GM23338 (cell line): ENCODE results near the gene ZNF709. TPM values are rescaled to one million over a fixed set of nuclear protein-coding genes. Genes with fewer than 3 reads are reported as not detected.

ENCODE experiments used
- ATAC-seq: fragments of 200-7000 bp; cut with Tn5 transposase; 3 replicates; pipeline ENCODE4 v1.9.1; 2020
- DNase-seq: peaks from one replicate; pipeline ENCODE4 v3.0.0-alpha.2; 2015; ENCODE audit warnings: low spot score
- H2AFZ ChIP-seq: fragments of 200-600 bp; sonication (generic); 2 replicates; pipeline ENCODE4 v1.8.0; 2016; ENCODE audit warnings: antibody characterized with exemption, mild to moderate bottlenecking, moderate library complexity
- H3F3A ChIP-seq: fragments of 200-600 bp; sonication (generic); replicated peaks from 2 replicates; pipeline ENCODE4 v1.8.0; 2017; ENCODE audit warnings: antibody characterized with exemption, mixed run types, low read depth
- H3K27ac ChIP-seq: fragments of 200-600 bp; sonication (generic); 2 replicates; pipeline ENCODE4 v1.6.1; 2016; ENCODE audit warnings: low read depth
- H3K27me3 ChIP-seq: fragments of 200-600 bp; sonication (generic); 2 replicates; pipeline ENCODE4 v1.8.0; 2016; ENCODE audit warnings: mild to moderate bottlenecking, mixed run types, moderate library complexity; ENCODE audit not compliant: insufficient read depth
- H3K36me3 ChIP-seq: fragments of 200-600 bp; sonication (generic); 2 replicates; pipeline ENCODE4 v1.8.0; 2016; ENCODE audit warnings: mild to moderate bottlenecking; ENCODE audit not compliant: insufficient read depth
- H3K4me1 ChIP-seq: fragments of 200-600 bp; sonication (generic); 2 replicates; pipeline ENCODE4 v1.8.0; 2016; ENCODE audit warnings: mild to moderate bottlenecking, moderate library complexity; ENCODE audit not compliant: insufficient read depth
- H3K4me2 ChIP-seq: fragments of 200-600 bp; sonication (generic); 2 replicates; pipeline ENCODE4 v1.7.1; 2017; ENCODE audit warnings: mixed run types
- H3K4me3 ChIP-seq: fragments of 200-600 bp; sonication (generic); 2 replicates; pipeline ENCODE4 v1.6.1; 2016; ENCODE audit warnings: mixed run types
- H3K79me2 ChIP-seq: fragments of 200-600 bp; sonication (generic); replicated peaks from 2 replicates; pipeline ENCODE4 v1.8.0; 2017; ENCODE audit warnings: mild to moderate bottlenecking; ENCODE audit not compliant: insufficient read depth
- H3K9me2 ChIP-seq: fragments of 200-600 bp; sonication (generic); 2 replicates; pipeline ENCODE4 v1.8.0; 2017; ENCODE audit not compliant: insufficient read depth
- H4K20me1 ChIP-seq: fragments of 200-600 bp; sonication (generic); replicated peaks from 2 replicates; pipeline ENCODE4 v1.8.0; 2017; ENCODE audit warnings: mild to moderate bottlenecking; ENCODE audit not compliant: insufficient read depth
- H3K27ac Mint-ChIP-seq: 2 replicates; pipeline ENCODE4 v1.8.0; 2020; ENCODE audit warnings: inconsistent platforms, mild to moderate bottlenecking, moderate library complexity, mixed read lengths
- H3K27me3 Mint-ChIP-seq: 3 replicates; pipeline ENCODE4 v1.8.0; 2022; ENCODE audit warnings: low read depth, mild to moderate bottlenecking, moderate library complexity, mixed read lengths, inconsistent platforms; ENCODE audit not compliant: insufficient read depth, poor library complexity
- H3K36me3 Mint-ChIP-seq: 3 replicates; pipeline ENCODE4 v1.8.0; 2021; ENCODE audit warnings: low read depth, mild to moderate bottlenecking, inconsistent platforms, moderate library complexity, mixed read lengths
- H3K4me1 Mint-ChIP-seq: 3 replicates; pipeline ENCODE4 v1.8.0; 2020; ENCODE audit warnings: mild to moderate bottlenecking, inconsistent platforms, mixed read lengths
- H3K4me3 Mint-ChIP-seq: 3 replicates; pipeline ENCODE4 v1.8.0; 2021; ENCODE audit warnings: moderate library complexity, mild to moderate bottlenecking, inconsistent platforms, mixed read lengths
- H3K9me3 Mint-ChIP-seq: 3 replicates; pipeline ENCODE4 v1.8.0; 2020; ENCODE audit warnings: moderate library complexity, mild to moderate bottlenecking, inconsistent platforms, mixed read lengths
- CREB1 ChIP-seq: fragments of 250-450 bp; sonication (Bioruptor Pico); IDR thresholded peaks from 2 replicates; pipeline ENCODE4 v1.5.0; 2020; ENCODE audit warnings: low read depth, mild to moderate bottlenecking, moderate library complexity
- EZH2 ChIP-seq: fragments of 200-600 bp; sonication (generic); IDR thresholded peaks from one replicate; pipeline ENCODE4 v1.8.0; 2017; ENCODE audit warnings: antibody characterized with exemption, mild to moderate bottlenecking, low read depth; ENCODE audit not compliant: unreplicated experiment
- EZH2phosphoT487 ChIP-seq: fragments of 200-600 bp; sonication (generic); IDR thresholded peaks from one replicate; pipeline ENCODE4 v1.8.1; 2018; ENCODE audit warnings: antibody characterized with exemption; ENCODE audit not compliant: unreplicated experiment
- POLR2AphosphoS5 ChIP-seq: IDR thresholded peaks from 2 replicates; pipeline ENCODE4 v1.6.1; 2016; ENCODE audit warnings: antibody characterized with exemption, low read depth
- REST ChIP-seq: IDR thresholded peaks from one replicate; pipeline ENCODE4 v1.6.1; 2018; ENCODE audit warnings: antibody characterized with exemption; ENCODE audit not compliant: unreplicated experiment
- ZNF462 ChIP-seq: fragments of 250-450 bp; sonication (Bioruptor Pico); IDR thresholded peaks from 2 replicates; pipeline ENCODE4 v1.5.0; 2020; ENCODE audit warnings: mild to moderate bottlenecking, moderate library complexity
- long read RNA-seq: library from polyadenylated mRNA; unstranded; transcript quantifications from one replicate; pipeline ENCODE4 v2.0.0, GENCODE V29; 2020; ENCODE audit not compliant: unreplicated experiment
- polyA plus RNA-seq: library from polyadenylated mRNA; unstranded; fragments of >200 nt; fragmentation: Nextera tagmentation; extraction: Ambion mirVana; gene quantifications from 2 replicates; pipeline ENCODE4 v1.2.1, GENCODE V29; 2016
- total RNA-seq: library from RNA; depleted of rRNA; stranded (reverse); fragments of >200 nt; shearing (Covaris generic); gene quantifications from 2 replicates; pipeline ENCODE4 v1.2.3, GENCODE V29; 2014; rRNA removed

ZNF709 gene
- total RNA-seq (1.8 and 2.7 TPM in 2 replicates), polyA plus RNA-seq (0.82 and 0.94 TPM in 2 replicates)
- long read RNA-seq = 0 reads

- peaks cover 17% of the 10 kb centered on the region for H3K27me3 ChIP-seq
- Mint-ChIP-seq H3K36me3 (no peaks in the 10 kb centered on the region; the same call in 2 of the 3 replicates), H3K27ac (peak within 1 kb of the TSS; percentile 89), H3K4me1 (peaks cover 10% of the 10 kb centered on the region; the same call in 2 of the 3 replicates), H3K27me3 (peaks cover 3% of the 10 kb centered on the region), H3K9me3 (peaks cover 4% of the 10 kb centered on the region; the same call in 2 of the 3 replicates), H3K4me3 (peak within 1 kb of the TSS; percentile 89)
- H3K4me3 ChIP-seq = peak within 1 kb of the TSS; percentile 58
- ATAC-seq (peak; percentile 97), DNase-seq (peak; percentile 97)
- H3K27ac ChIP-seq = no peak within 1 kb of the TSS
- 0 out of 2 replicates have a peak, but pooled peaks cover 3% of the 10 kb centered on the region for H3K79me2 ChIP-seq
- peaks cover 13% of the 10 kb centered on the region; the same call in 1 of the 2 replicates for H3K4me1 ChIP-seq
- H3K36me3 ChIP-seq = no peaks in the 10 kb centered on the region
- no peaks in the 10 kb centered on the region for H3K9me2 ChIP-seq
- no peaks in the 10 kb centered on the region for H3F3A ChIP-seq
- H4K20me1 ChIP-seq = peaks cover 8% of the 10 kb centered on the region; the same call in 1 of the 2 replicates
- H3K4me2 ChIP-seq = peak within 1 kb of the TSS; percentile 83
- H2AFZ ChIP-seq = peak within 1 kb of the TSS; percentile 91
- no peak for TF ChIP-seq ZNF462 (CRISPR knock-in tag)
- TF ChIP-seq POLR2AphosphoS5 = peak; percentile 100
- TF ChIP-seq EZH2 = no peak
- TF ChIP-seq CREB1 (CRISPR knock-in tag) = peak; percentile 66; the same call in 1 of the 2 replicates
- TF ChIP-seq REST = no peak
- no peak for TF ChIP-seq EZH2phosphoT487
Observed at GRCh38 chr19:12484371-12485051, at the start of gene ZNF709. ZNF709 (minus strand) TSS chr19:12484816; CDS start chr19:12484657, 159 bp downstream.
